PC-3 (cell line): ENCODE data around the gene PACRGL. TPM values are rescaled to one million over a fixed set of nuclear protein-coding genes. Genes with fewer than 3 reads are reported as not detected.

Experiments
- ATAC-seq: fragments of 200-7000 bp; cut with Tn5 transposase; 2 replicates; pipeline ENCODE4 v1.9.1; 2020; ENCODE audit warnings: mild to moderate bottlenecking, moderate library complexity
- BruUV-seq: library from RNA; stranded (reverse); fragments of 400-500 nt; replicated peaks from 2 replicates; lab custom pipeline; 2021; lab: Mats Ljungman, UMichigan
- CTCF ChIA-PET: fragments of 300-600 bp; sonication (Branson Sonifier 250); formaldehyde crosslinking; loops from one replicate; lab custom pipeline; 2022; ENCODE audit warnings: antibody characterized with exemption; lab: Charles Lee
- POLR2A ChIA-PET: fragments of 300-600 bp; sonication (Branson Sonifier 250); formaldehyde crosslinking; loops from one replicate; lab custom pipeline; 2022; ENCODE audit warnings: antibody characterized with exemption; ENCODE audit not compliant: unreplicated experiment; lab: Charles Lee
- DNase-seq: peaks from one replicate; pipeline ENCODE4 v3.0.0-alpha.2; 2015
- H2AFZ ChIP-seq: fragments of 300-600 bp; sonication (generic); 2 replicates; pipeline ENCODE4 v1.6.0; 2016; ENCODE audit warnings: antibody characterized with exemption, low read length
- H3F3A ChIP-seq: fragments of 300-600 bp; sonication (generic); one replicate; pipeline ENCODE4 v1.6.0; 2017; ENCODE audit warnings: antibody characterized with exemption, low read length, control low read depth, mild to moderate bottlenecking; ENCODE audit not compliant: unreplicated experiment
- H3K27ac ChIP-seq: fragments of 300-600 bp; sonication (generic); 2 replicates; pipeline ENCODE4 v1.5.1; 2016; ENCODE audit warnings: mild to moderate bottlenecking, low read length
- H3K27me3 ChIP-seq: fragments of 300-600 bp; sonication (generic); 2 replicates; pipeline ENCODE4 v1.6.1; 2016; ENCODE audit warnings: low read length, mixed read lengths
- H3K36me3 ChIP-seq: fragments of 300-600 bp; sonication (generic); 2 replicates; pipeline ENCODE4 v1.6.1; 2016; ENCODE audit warnings: low read depth, mixed run types, low read length, mixed read lengths
- H3K4me1 ChIP-seq: fragments of 300-600 bp; sonication (generic); 2 replicates; pipeline ENCODE4 v1.5.1; 2016; ENCODE audit warnings: low read length; ENCODE audit not compliant: insufficient read depth
- H3K4me2 ChIP-seq: fragments of 300-600 bp; sonication (generic); 2 replicates; pipeline ENCODE4 v1.6.0; 2016; ENCODE audit warnings: low read length
- H3K4me3 ChIP-seq: fragments of 300-600 bp; sonication (generic); 2 replicates; pipeline ENCODE4 v1.5.1; 2016; ENCODE audit warnings: mild to moderate bottlenecking, low read length, mixed read lengths
- H3K79me2 ChIP-seq: fragments of 300-600 bp; sonication (generic); 2 replicates; pipeline ENCODE4 v1.6.1; 2017; ENCODE audit warnings: low read length, mixed read lengths
- H3K9ac ChIP-seq: fragments of 300-600 bp; sonication (generic); 2 replicates; pipeline ENCODE4 v1.6.0; 2016; ENCODE audit warnings: mild to moderate bottlenecking, low read length
- H3K9me2 ChIP-seq: fragments of 300-600 bp; sonication (generic); replicated peaks from 2 replicates; pipeline ENCODE4 v1.6.1; 2016; ENCODE audit warnings: mixed run types, low read length, mixed read lengths
- H3K9me3 ChIP-seq: fragments of 300-600 bp; sonication (generic); 2 replicates; pipeline ENCODE4 v1.6.1; 2016; ENCODE audit warnings: low read length, mixed read lengths
- H4K20me1 ChIP-seq: fragments of 300-600 bp; sonication (generic); 2 replicates; pipeline ENCODE4 v1.6.1; 2016; ENCODE audit warnings: low read length, mixed read lengths
- CTCF ChIP-seq: fragments of 300-600 bp; sonication (generic); conservative IDR thresholded peaks from 2 replicates; pipeline ENCODE4 v1.5.1; 2017; ENCODE audit warnings: antibody characterized with exemption, low read depth, mild to moderate bottlenecking, low read length
- EZH2 ChIP-seq: fragments of 300-600 bp; sonication (generic); IDR thresholded peaks from one replicate; pipeline ENCODE4 v1.6.1; 2017; ENCODE audit warnings: antibody characterized with exemption, mild to moderate bottlenecking, low read length; ENCODE audit not compliant: unreplicated experiment
- EZH2phosphoT487 ChIP-seq: fragments of 300-600 bp; sonication (generic); IDR thresholded peaks from 2 replicates; pipeline ENCODE4 v1.6.1; 2018; ENCODE audit warnings: mild to moderate bottlenecking, antibody characterized with exemption, low read length, borderline replicate concordance
- intact Hi-C: fragments of 100-400 bp; cut with micrococcal nuclease; formaldehyde crosslinking; loops from 2 replicates; pipeline ENCODE4 v1.9.0; 2023
- total RNA-seq: library from RNA; depleted of rRNA; stranded (reverse); fragments of >200 nt; gene quantifications from 2 replicates; pipeline ENCODE4 v1.2.3, GENCODE V29; 2014

PACRGL gene
- total RNA-seq, 1 experiment from 2014 or later = 25.9 TPM

DNA sequence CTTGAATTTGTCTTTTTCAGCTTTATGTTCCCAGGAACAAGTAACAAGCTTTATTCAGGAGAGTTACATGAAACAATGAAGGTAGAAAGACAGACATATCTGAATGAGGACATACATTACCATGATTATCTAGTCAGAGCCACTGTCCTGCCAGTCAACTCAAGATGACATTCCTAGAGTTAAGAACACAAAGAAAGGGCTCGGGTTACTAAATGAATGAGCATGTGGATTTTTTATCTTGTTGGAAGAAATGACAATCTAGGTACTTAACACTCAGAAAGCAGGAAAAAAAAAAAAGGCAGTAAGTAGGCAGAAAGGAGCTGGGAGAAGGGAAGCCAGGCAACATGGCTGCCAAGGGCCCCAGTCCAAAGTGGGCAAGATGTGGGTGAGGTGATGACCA, 28.0 kb upstream of the PACRGL start:
- ChIA-PET POLR2A (no interaction called here), CTCF (no interaction called here)
- BruUV-seq = no TSS peak
- Histone ChIP-seq H3K4me2 (no peak overlapping the region), H3K9me2 (no peaks in the 10 kb centered on the region), H3F3A (no peaks in the 10 kb centered on the region), H3K36me3 (no peaks in the 10 kb centered on the region), H3K9me3 (no peaks in the 10 kb centered on the region), H3K27me3 (no peaks in the 10 kb centered on the region), H3K9ac (no peak overlapping the region), H3K27ac (no peak overlapping the region), H2AFZ (no peak overlapping the region), H3K4me1 (no peaks in the 10 kb centered on the region), H4K20me1 (no peaks in the 10 kb centered on the region), H3K79me2 (no peaks in the 10 kb centered on the region), H3K4me3 (no peak overlapping the region)
- intact Hi-C loops = no loop called here
- ATAC-seq (no peak), DNase-seq (no peak)
- TF ChIP-seq EZH2phosphoT487 = no peak
- no peak for TF ChIP-seq EZH2
- TF ChIP-seq CTCF = no peak

GRCh38 chr4:20675786-20676185, 24.5 kb upstream of the PACRGL start:
- Histone ChIP-seq H3F3A (no peaks in the 10 kb centered on the region), H3K27me3 (no peaks in the 10 kb centered on the region), H3K4me3 (no peak overlapping the region), H3K9ac (no peak overlapping the region), H3K36me3 (no peaks in the 10 kb centered on the region), H3K4me1 (no peaks in the 10 kb centered on the region), H2AFZ (no peak overlapping the region), H4K20me1 (no peaks in the 10 kb centered on the region), H3K9me3 (no peaks in the 10 kb centered on the region), H3K79me2 (no peaks in the 10 kb centered on the region), H3K4me2 (no peak overlapping the region), H3K27ac (no peak overlapping the region), H3K9me2 (no peaks in the 10 kb centered on the region)
- ATAC-seq (no peak), DNase-seq (no peak)
- ChIA-PET CTCF (interaction anchor here (0.6 kb wide), 1 partner anchor 112 kb away, joined by 4 read pairs; no protein-coding TSS in a partner anchor), POLR2A (no interaction called here)
- intact Hi-C loops = no loop called here
- no TSS peak for BruUV-seq
- TF ChIP-seq CTCF = no peak
- no peak for TF ChIP-seq EZH2
- no peak for TF ChIP-seq EZH2phosphoT487

DNA sequence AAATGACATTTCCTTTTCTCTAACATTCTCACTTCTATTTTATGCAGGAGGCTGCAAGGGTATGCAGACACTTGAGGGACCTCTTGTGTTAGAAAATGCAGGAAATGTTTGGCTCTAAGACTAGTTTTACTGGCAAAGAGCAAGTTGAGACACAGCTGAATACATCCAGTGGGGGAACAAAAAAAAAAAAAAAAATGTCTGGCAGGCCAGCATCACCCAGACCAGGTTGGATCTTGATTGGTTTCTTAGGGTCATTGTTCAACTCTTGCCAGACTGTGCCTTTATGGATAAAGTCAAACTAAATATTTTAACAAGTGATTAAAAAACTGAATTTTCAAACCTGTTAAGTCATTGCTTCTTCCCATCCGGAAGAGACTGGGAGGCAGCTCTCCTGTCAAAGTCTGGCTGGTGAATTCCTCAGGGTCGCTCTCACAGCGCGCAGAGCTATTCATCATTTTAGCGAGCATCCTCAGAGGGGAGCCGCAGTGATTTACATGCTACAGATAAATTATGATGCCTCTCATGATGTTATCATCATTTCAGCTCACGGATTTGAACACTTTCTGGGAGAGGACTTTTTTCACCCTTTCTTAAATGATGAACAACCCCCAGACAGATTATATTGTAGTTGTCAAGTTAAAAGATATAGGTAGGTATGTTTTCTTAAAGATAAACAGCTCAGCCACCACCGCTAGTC, 23.6 kb upstream of the PACRGL start:
- DNase-seq = no peak
- intact Hi-C loops = no loop called here
- H3K9me2 ChIP-seq = no peaks in the 10 kb centered on the region
- H3K79me2 ChIP-seq = no peaks in the 10 kb centered on the region
- no peaks in the 10 kb centered on the region for H3K4me1 ChIP-seq
- ChIA-PET CTCF (interaction anchor here (0.6 kb wide), 1 partner anchor 112 kb away, joined by 4 read pairs; no protein-coding TSS in a partner anchor), POLR2A (no interaction called here)
- H3K9me3 ChIP-seq = no peaks in the 10 kb centered on the region
- no peak for TF ChIP-seq EZH2
- H3K27ac ChIP-seq = no peak overlapping the region
- no peak for ATAC-seq
- no peaks in the 10 kb centered on the region for H3K36me3 ChIP-seq
- no peak overlapping the region for H3K9ac ChIP-seq
- no peak overlapping the region for H3K4me2 ChIP-seq
- H4K20me1 ChIP-seq = no peaks in the 10 kb centered on the region
- H3F3A ChIP-seq = no peaks in the 10 kb centered on the region
- H2AFZ ChIP-seq = no peak overlapping the region
- no peak overlapping the region for H3K4me3 ChIP-seq
- no peaks in the 10 kb centered on the region for H3K27me3 ChIP-seq
- BruUV-seq = no TSS peak
